ENCODE measurements around the gene PSMB2.
A peak's percentile ranks its signal among the peaks of the same experiment; 100 is the strongest.

The PSMB2 gene

GRCh38 chr1:35640380-35641232 lies 720 bp downstream of the PSMB2 start:
- peak in 1 of 2 experiments; percentile 33 for DNase-seq

- no peak for DNase-seq
Observed at GRCh38 chr1:35637401-35637809, 3.9 kb downstream of the PSMB2 start.

- DNase-seq = no peak
Observed at GRCh38 chr1:35633547-35633946, 7.8 kb downstream of the PSMB2 start.

- no peak for DNase-seq
Observed at GRCh38 chr1:35631396-35631795, 9.9 kb downstream of the PSMB2 start.

GRCh38 chr1:35629051-35629450 lies 12.3 kb downstream of the PSMB2 start:
- no peak for DNase-seq

GRCh38 chr1:35623832-35624231 lies 17.5 kb downstream of the PSMB2 start:
- no peak for DNase-seq

- no peak for DNase-seq
Observed at GRCh38 chr1:35622510-35623178, 18.7 kb downstream of the PSMB2 start.

GRCh38 chr1:35619237-35620121 lies 21.8 kb downstream of the PSMB2 start:
- DNase-seq = no peak

GRCh38 chr1:35615440-35615839 lies 25.9 kb downstream of the PSMB2 start:
- DNase-seq = no peak

GRCh38 chr1:35611655-35612054 lies 29.7 kb downstream of the PSMB2 start:
- DNase-seq = no peak

GRCh38 chr1:35605867-35606182 lies 35.5 kb downstream of the PSMB2 start:
- no peak for DNase-seq

GRCh38 chr1:35605071-35605866 lies 36.1 kb downstream of the PSMB2 start:
- no peak for DNase-seq

GRCh38 chr1:35603941-35604340 lies 37.4 kb downstream of the PSMB2 start:
- DNase-seq = no peak

- no peak for DNase-seq
Observed at GRCh38 chr1:35603468-35603867, 37.9 kb downstream of the PSMB2 start.

GRCh38 chr1:35600593-35600992 lies 40.7 kb downstream of the PSMB2 start:
- no peak for DNase-seq

GRCh38 chr1:35599411-35599810 lies 41.9 kb downstream of the PSMB2 start:
- DNase-seq = no peak

GRCh38 chr1:35598895-35599294 lies 42.4 kb downstream of the PSMB2 start:
- DNase-seq = no peak

- no peak for DNase-seq
Observed at GRCh38 chr1:35597870-35598269, 43.5 kb downstream of the PSMB2 start.

- DNase-seq = no peak
Observed at GRCh38 chr1:35595684-35596083, 45.6 kb downstream of the PSMB2 start.

GRCh38 chr1:35594005-35594760 lies 47.1 kb downstream of the PSMB2 start:
- DNase-seq = no peak

GRCh38 chr1:35592991-35593769 lies 48.1 kb downstream of the PSMB2 start:
- no peak for DNase-seq

Measured in activated T-cell treated with anti-CD3 and anti-CD28 coated beads, Interleukin-2, amount 50 U/mL, for 48 hours (primary cell).